ENCODE results near the gene VOPP1. TPM values are rescaled to one million over a fixed set of nuclear protein-coding genes. Genes with fewer than 3 reads are reported as not detected.

The VOPP1 gene
- total and polyA plus RNA-seq, 2 donors (not counting 3 experiments of a cell fraction or from before 2014, with no cell fraction given): 85.6 to 154 TPM

DNA sequence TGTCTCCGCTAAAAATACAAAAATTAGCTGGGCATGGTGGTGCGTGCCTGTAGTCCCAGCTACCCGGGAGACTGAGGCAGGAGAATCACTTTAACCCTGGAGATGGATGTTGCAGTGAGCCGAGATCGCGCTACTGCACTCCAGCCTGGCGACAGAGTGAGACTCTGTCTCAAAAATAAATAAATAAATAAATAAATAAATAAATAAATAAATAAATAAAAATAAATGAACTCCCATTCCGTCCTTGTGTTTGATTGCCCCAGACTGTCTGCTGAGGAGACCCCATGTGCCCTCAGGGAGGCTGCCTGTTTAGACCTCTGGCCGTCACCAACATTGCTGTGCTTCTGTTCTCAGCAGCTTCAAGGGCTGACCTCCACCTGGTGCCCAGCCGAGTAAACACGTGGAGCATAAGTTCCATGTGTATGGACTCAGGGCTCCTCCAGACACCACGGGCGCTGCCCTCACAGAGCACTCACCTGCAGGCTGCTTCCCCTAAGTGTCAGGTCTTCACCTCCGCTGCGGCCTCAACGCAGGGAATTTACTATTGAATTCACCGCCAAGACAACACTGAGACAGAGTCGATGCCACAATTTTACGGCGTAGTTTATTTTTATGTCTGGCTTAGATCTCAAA is 32.0 kb downstream of the VOPP1 start:
- no peak overlapping the region for H3K4me3 ChIP-seq (replicated peaks in 1 of 3; ENCODE audit: insufficient read depth in 1 of 3, low read depth in 1 of 3, low read length in 3 of 3)
- no TSS peak for BruUV-seq (replicated peaks)
- ChIA-PET CTCF (interaction anchor here (0.6 kb wide), 1 partner anchor 12 kb away, joined by 3 read pairs; no protein-coding TSS in a partner anchor), POLR2A (no interaction called here)
- dilution Hi-C loops (cut with MboI; ENCODE audit: extremely low pct_ligation_motif_present, low sequenced_read_pairs) (no loop called here), intact Hi-C loops (cut with micrococcal nuclease) (no loop called here)
- H3K36me3 ChIP-seq (ENCODE audit: control insufficient read depth in 2 of 2, extremely low read depth in 1 of 2, insufficient read depth in 2 of 2, low read length in 2 of 2): no peaks in the 10 kb centered on the region
- H3K27ac ChIP-seq (ENCODE audit: insufficient read depth, low read depth, low read length): no peak overlapping the region
- TF ChIP-seq EZH2 (IDR thresholded peaks at IDR 0.05; ENCODE audit: borderline replicate concordance, low read depth, low read length, severe bottlenecking): no peak
- no peak for TF ChIP-seq POLR2A (IDR thresholded peaks at IDR 0.05; ENCODE audit: low read depth, low read length)
- no peak for TF ChIP-seq MYC (IDR thresholded peaks at IDR 0.05; ENCODE audit: low read depth, low read length)
- TF ChIP-seq, protein P1, sequence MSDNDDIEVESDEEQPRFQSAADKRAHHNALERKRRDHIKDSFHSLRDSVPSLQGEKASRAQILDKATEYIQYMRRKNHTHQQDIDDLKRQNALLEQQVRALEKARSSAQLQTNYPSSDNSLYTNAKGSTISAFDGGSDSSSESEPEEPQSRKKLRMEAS (IDR thresholded peaks at IDR 0.05; ENCODE audit: insufficient read depth, insufficient read length): no peak
- no peak for TF ChIP-seq FOS (IDR thresholded peaks at IDR 0.05; ENCODE audit: borderline replicate concordance, insufficient read depth, low read length)
- TF ChIP-seq POLR2AphosphoS5 (IDR thresholded peaks at IDR 0.05; ENCODE audit: insufficient read depth, low read depth, low read length): no peak
- TF ChIP-seq GATA2 (IDR thresholded peaks at IDR 0.05; ENCODE audit: insufficient read depth, insufficient read length, low read depth, low read length): no peak
- TF ChIP-seq JUN (IDR thresholded peaks at IDR 0.05; ENCODE audit: borderline replicate concordance, insufficient read depth, insufficient read length, low read depth): no peak
- TF ChIP-seq, protein P2, sequence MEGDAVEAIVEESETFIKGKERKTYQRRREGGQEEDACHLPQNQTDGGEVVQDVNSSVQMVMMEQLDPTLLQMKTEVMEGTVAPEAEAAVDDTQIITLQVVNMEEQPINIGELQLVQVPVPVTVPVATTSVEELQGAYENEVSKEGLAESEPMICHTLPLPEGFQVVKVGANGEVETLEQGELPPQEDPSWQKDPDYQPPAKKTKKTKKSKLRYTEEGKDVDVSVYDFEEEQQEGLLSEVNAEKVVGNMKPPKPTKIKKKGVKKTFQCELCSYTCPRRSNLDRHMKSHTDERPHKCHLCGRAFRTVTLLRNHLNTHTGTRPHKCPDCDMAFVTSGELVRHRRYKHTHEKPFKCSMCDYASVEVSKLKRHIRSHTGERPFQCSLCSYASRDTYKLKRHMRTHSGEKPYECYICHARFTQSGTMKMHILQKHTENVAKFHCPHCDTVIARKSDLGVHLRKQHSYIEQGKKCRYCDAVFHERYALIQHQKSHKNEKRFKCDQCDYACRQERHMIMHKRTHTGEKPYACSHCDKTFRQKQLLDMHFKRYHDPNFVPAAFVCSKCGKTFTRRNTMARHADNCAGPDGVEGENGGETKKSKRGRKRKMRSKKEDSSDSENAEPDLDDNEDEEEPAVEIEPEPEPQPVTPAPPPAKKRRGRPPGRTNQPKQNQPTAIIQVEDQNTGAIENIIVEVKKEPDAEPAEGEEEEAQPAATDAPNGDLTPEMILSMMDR (IDR thresholded peaks at IDR 0.05; ENCODE audit: extremely low read depth in 1 of 2, insufficient read depth in 1 of 2, low read depth in 1 of 2, low read length in 2 of 2): no peak
- H3K27me3 ChIP-seq (ENCODE audit: control insufficient read depth in 2 of 2, insufficient read depth in 2 of 2, low read length in 2 of 2): no peaks in the 10 kb centered on the region
- no peaks in the 10 kb centered on the region for H3K9me1 ChIP-seq (replicated peaks; ENCODE audit: control insufficient read depth, extremely low read depth, insufficient read depth, low read length)
- H4K20me1 ChIP-seq (replicated peaks; ENCODE audit: control insufficient read depth, extremely low read depth, insufficient read depth, low read length): peaks cover 17% of the 10 kb centered on the region
- H3K9me3 ChIP-seq (replicated peaks; ENCODE audit: control insufficient read depth, insufficient read depth, low read length): no peaks in the 10 kb centered on the region
- FAIRE-seq: no peak
- H3K9ac ChIP-seq (replicated peaks; ENCODE audit: extremely low read depth, insufficient read depth, low read length): no peak overlapping the region
- H2AFZ ChIP-seq (ENCODE audit: low read depth, low read length): no peak overlapping the region
- no peak overlapping the region for H3K4me2 ChIP-seq (ENCODE audit: insufficient read depth, low read length)
- H3K79me2 ChIP-seq (ENCODE audit: control insufficient read depth, insufficient read depth, low read length): peaks cover 93% of the 10 kb centered on the region
- H3K4me1 ChIP-seq (ENCODE audit: control insufficient read depth, extremely low read depth, insufficient read depth, low read length): peaks cover 10% of the 10 kb centered on the region
- no peak for DNase-seq (ENCODE audit: low read depth, low spot score)
